GM21390 (cell line): Measurements from ENCODE around the gene SETX.

Experiments used
- ATAC-seq: cut with Tn5 transposase; IDR thresholded peaks from one replicate; pipeline ENCODE4 v1.9.1; 2021; ENCODE audit not compliant: unreplicated experiment

Gene SETX

DNA sequence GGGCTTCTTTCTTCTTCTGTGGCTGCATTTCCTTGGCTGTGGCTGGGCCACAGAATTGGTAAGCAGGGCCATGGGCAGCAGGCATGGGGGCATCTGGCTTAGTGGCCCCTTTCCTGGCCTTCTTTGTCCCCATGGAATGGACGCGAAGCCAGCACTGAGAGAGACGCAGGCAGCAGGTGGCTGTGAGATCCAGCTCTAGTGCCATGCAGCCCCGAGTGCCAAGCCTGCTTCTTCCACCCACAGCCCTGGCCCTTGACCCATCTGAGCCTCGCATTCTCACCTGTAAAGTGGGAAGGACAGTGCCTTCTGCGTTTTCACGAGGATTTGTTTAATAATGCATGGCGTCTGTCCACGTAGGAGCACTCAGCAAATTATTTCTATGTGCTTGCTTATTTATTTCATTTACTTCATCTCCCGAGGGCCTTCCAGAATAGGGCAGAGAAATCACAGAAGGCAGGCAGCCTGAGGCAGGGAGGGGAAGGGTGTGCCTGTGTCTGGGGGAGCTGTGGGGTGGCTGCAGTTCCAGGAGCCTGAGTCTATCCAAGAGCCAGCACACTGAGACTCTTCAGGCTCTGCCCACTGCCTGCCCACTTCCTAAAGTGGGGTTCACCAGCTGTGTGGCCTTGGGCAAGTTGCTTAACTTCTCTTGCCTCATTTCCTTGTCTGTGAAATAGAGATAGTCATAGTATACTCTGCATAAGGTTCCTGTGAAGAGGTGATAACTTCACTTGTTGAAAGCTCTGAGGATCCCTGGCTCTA lies 137.7 kb downstream of the SETX start:
- ATAC-seq, result no peak

DNA sequence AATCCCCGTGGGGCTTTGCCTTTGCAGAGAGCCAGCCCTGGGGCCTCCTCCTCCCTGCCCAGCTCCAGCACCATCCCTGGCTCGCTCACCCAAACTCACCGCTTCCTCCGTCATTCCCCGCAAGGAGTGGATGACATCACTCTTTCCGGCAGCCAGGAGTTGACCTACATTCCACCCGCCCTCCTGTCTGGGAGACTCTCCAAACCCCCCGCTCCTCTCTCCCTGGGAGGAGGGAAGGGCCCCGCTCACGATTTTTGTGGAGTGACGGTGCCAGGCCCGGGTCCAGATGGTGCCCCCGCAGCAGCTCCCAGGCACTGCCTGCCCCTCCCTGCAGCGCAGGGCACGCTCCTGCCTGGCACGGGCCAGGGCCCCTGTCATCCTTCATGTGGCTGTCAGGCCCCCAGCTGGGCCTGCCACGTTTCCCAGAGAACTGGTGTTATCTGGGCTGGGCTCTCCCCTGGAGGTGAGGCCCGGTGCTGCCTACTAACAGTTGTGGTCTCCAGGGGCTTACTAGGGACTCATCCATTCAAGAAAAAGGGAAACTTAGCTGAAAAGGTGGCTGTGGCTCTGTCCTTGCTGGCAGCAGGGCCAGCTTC lies 140.7 kb downstream of the SETX start:
- ATAC-seq, result no peak

GRCh38 chr9:132211570-132211969 lies 143.2 kb downstream of the SETX start:
- no peak for ATAC-seq
